OCI-LY3 (cell line): Measurements from ENCODE around the gene INO80D.

ENCODE experiments used
- EZH2phosphoT487 ChIP-seq: fragments of 200-600 bp; shearing (Covaris generic); IDR thresholded peaks from 2 replicates; pipeline ENCODE4 v1.6.1; 2018; ENCODE audit warnings: antibody characterized with exemption, mixed run types, low read depth
- TF ChIP-seq, protein P1 (sequence below): fragments of 200-600, 300-600 bp; sonication (generic); IDR thresholded peaks from 2 replicates; pipeline ENCODE4 v1.5.1; 2014; ENCODE audit warnings: antibody characterized with exemption, low read length, low read depth

DNA sequence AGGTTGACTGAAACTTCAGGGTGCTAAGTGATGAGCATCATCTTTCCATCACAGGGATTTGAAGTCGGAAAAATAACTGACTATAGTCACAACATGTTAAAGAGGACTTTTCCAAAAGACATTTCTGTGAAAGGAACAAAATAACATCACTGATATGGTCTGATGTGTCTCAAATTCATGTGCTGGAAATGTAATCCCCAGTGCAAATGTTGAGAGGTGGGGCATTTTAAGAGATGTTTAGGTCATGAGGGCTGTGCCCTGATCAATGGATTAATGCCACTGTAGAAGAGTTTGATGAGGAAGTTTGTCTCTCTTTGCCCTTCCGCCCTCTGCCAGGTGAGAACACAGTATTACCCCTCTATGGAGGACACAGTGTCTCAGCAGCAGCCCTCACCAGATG is 95.9 kb downstream of the INO80D start:
- TF ChIP-seq, protein P1, sequence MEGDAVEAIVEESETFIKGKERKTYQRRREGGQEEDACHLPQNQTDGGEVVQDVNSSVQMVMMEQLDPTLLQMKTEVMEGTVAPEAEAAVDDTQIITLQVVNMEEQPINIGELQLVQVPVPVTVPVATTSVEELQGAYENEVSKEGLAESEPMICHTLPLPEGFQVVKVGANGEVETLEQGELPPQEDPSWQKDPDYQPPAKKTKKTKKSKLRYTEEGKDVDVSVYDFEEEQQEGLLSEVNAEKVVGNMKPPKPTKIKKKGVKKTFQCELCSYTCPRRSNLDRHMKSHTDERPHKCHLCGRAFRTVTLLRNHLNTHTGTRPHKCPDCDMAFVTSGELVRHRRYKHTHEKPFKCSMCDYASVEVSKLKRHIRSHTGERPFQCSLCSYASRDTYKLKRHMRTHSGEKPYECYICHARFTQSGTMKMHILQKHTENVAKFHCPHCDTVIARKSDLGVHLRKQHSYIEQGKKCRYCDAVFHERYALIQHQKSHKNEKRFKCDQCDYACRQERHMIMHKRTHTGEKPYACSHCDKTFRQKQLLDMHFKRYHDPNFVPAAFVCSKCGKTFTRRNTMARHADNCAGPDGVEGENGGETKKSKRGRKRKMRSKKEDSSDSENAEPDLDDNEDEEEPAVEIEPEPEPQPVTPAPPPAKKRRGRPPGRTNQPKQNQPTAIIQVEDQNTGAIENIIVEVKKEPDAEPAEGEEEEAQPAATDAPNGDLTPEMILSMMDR = no peak
- no peak for TF ChIP-seq EZH2phosphoT487
